ENCODE measurements around the gene CCDC146.
A peak's percentile ranks its signal among the peaks of the same experiment; 100 is the strongest.
"Not testable (repeated sequence)": the region's sequence is repeated elsewhere in the genome, so short reads cannot be mapped to it uniquely, and the experiment has no call there.

CCDC146 gene

DNA sequence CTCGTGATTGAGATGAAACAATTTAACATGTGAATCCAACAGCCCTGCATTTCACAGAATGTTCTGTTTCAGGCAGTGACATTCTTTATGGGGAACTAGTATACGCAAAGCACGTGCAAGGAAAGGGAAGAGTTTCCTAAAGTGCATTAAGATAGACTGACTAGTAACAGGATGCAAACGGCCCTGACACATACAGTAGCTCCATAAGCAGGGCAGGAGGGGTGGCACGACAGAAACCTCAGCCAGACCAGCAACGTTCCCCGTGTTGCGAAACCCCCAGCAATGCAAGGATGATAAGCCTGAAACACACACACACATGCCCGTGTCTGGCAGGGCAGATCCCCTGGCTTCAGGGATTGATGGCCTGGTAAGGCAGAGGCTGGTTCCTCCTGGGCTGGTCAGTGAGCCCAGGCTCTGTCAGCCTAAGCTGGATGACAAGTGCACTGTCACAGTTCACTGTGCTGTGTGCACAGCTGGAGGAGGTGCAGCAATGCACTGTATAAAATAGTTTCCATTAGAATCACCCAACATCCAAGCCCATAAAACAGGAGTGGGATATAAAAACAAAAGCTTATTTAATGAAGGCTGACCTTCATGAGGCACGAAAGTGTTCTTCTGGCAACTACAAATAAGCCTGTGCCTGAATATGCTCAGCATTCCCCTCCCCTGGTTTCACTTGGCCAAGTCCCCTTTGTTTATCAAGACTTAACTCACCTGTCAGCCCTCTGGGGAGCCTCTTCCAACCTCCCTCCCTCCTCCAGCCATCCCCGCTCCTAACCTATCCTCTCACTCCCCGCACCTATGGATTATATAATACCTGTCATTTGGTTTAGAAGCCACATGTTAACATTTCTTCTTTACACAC is 204.9 kb downstream of the CCDC146 start:
- no peak for DNase-seq

DNA sequence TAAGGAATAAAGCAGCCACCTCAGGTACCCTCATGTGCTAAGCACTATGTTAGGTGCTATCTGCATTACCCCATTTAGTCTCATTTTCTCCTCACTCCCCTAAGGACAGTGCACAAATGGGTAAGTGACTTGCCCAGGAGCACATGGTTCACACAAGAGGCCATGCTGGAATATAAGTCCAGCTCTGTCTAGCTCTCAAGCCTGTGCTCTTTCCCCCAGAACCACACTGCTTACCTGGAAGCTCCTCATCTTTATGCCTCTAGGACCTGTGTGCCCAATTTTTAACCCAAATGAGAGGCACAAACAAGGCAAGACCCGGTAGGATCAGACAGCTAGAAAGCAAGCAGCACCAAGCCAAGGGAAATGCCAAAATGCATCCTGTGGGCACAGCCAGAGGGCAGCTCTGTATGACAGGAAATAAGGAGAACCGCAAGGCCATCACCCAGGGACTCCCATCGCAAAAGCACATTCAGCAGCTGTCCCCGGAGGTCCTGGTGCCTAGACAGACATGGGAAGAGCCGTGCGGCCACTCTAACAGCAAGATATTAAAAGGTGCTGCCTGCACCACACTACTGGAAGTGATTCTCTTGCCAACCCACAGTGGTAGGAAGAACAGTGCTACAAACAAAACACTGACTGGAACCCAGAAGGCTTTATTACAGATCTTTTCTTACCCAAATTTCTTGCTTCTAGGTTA is 205.7 kb downstream of the CCDC146 start:
- DNase-seq = no peak

DNA sequence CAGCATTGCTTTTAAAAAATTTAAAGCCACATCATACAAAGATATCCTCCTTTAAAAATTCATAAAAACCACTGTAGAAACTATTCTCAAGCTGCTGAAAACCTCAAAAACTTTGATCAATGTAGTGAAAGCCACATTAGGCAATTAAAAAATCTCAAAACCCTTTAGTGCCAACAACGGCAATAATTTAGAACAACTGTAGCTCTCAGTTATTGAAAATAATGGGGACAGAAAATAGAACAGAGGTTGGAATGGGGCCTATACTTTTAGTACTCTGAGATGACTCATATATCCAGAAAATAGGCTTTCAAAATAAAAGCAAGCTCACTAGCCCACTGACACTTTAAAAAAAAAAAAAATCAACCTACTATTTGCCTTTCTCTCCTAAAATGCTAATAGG is 206.3 kb downstream of the CCDC146 start:
- no peak for DNase-seq

DNA sequence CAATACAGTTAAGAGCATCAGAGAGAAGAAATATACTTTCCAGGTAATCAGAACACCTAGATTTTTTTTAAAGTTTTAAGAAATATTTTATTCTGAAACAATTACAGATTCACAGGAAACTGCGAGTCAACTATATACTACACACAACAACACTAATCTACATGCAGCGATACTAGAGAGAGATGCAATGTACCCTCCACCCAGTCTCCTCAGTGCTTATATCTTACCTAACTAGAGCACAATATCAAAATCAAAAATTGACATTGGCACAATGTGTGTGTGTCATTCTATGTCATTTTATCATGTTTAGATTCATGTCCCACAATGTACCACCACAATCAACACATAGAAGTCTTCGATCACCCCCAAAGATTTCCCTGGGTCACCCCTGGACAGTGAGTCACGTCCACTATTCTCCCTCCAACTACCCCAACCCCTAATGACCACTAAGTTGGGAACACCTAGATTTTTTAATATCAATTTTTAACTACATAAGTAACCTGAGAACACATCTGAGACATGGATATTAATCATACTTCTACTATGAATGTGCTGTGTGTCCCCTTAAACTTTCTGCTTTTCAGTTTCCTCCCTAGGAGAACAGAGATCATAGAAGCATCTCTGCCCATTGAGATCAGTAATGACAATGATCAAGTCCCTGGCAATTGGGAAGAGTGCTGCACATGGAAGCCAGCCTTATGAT is 207.2 kb downstream of the CCDC146 start:
- DNase-seq = no peak

DNA sequence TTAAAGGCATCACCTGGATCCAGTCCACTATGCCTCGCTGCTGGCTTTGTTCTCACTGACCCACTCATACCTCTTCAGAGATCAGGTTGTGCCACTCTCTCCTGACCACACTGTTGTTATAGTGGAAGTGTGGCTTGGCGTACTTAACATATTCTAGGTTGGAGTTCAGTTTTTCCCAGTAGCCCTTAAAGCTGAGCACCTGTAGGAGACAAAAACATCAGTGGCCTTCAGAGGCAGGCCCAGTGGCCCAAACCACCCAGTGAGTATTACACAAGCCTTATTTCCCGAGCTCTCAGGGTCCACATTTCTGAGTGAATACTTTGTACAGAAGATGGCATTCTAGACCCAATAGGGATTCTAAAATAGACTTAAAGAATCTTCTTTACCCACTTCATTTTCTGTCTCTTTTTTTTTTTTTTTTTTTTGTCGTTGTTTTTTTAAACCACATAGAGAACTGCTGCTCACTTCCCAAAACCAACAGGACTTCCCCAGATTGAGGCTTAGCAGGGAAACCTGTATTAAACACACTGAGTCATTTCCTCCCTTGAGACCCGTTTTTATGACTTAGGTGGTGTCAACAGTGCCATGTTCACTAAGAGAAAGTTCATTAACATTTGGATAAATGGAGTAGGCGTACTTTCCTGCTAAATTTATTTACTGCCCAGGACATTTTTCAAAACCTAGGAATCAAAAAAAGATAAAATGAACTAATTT is 207.9 kb downstream of the CCDC146 start:
- DNase-seq = no peak

DNA sequence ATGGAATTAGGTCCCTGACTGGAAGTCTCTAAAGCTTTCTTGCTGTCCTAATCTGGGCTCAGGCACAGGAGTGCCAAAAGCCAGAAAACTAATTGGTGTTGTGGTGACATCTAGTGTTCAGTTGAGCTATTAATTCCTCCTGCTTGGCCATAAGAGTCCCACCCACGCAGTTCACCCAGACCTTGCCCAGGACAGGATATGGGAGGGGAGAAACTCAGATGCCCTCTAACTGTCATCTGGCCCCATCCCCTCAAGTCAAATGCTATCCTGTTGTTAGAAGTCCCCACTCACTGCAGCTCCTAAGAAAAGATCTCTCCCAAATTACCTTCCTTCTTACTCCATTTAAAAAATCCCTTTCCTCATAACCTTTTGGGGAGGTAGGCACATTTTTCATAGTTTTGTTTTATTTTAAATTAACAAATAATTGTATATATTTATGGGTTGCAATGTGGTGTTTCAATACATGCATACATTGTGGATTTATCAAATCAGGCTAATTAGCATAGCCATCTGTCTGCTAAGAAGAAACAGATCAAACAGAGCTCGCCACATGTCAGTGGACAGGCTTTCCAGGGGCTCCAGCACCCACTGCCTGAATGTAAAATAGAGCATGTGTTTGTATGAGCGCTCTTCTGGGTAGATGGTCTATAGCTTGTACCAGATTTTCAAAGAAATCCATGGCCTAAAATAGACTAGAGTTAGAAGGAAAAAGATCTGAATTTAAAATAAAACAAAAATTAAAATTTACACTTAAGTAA is 209.7 kb downstream of the CCDC146 start:
- peak in 44 of 58 donors; percentile 4 to 81 (median 31) for DNase-seq

DNA sequence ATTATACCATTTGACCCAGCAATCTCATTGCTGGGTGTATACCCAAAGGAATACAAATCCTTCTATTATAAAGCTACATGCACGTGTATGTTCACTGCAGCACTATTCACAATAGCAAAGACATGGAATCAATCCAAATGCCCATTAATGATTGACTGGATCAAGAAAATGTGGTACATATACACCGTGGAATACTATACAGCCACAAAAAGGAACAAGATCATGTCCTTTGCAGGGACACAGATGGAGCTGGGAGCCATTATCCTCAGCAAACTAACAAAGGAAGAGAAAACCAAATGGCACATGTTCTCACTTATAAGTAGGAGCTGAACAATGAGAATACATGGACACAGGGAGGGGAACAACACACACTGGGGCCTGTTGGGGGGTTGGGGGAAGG is 211.6 kb downstream of the CCDC146 start:
- not testable (repeated sequence) for DNase-seq

DNA sequence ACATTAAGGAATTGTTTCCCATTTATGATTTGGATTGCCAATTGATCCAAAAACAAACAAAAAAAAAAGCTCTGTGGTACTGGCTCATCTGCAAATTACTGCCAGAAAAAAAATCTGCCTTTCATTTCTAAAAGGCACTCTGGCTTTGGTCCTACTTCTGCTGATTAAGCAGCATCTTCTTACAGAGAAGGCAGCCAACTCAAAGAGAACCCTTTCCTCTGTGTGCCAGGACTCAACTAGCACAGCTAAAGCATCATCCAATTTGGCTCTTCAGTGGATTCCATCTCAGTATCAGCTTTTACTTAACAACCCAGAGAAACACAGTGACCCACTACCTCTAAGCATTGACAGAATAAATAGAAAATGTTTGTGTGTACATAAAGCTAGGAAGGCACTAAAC is 213.2 kb downstream of the CCDC146 start:
- DNase-seq = peak in 2 of 58 donors; percentile 15 to 16

DNA sequence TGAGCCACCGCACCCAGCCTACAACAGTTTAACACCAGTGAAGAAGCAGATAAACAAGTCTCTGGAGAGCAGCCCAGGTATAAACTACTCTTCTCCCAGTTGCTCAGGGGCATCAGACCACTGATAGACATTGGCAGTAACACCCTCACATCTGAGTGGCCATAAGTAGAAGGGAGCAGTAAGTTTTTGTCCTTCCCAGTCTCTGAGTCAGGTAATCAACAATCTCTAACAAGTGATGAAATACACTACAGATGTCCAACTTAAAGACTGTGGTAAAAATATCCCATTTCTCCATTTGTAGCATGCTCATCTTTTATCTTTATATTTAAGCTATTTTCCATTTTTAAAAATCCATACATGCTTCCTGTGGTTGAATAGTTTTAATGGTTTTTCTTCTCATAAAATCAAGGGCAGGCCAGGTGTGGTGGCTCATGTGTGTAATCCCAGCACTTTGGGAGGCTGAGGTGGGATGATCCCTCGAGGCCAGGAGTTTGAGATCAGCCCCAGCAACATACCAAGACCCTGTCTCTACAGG is 215.1 kb downstream of the CCDC146 start:
- no peak for DNase-seq

DNA sequence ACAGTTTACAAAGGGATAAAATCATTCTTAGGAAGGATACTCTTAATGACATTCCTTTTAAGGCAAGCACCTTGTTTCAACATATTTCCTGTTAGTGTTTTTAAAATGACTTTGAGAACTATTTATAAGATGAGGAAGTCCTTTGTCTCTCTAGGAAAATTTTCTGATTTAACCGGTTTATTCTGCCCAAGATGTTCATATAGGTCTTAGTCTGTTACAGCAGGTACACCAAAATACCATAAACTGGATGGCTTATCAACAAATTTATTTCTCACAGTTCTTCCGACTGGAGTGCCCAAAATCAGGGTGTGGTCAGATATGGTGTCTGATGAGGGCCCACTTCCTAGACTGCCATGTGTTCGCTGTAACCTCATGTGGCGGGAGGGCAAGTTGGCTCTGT is 215.8 kb downstream of the CCDC146 start:
- no peak for DNase-seq

DNA sequence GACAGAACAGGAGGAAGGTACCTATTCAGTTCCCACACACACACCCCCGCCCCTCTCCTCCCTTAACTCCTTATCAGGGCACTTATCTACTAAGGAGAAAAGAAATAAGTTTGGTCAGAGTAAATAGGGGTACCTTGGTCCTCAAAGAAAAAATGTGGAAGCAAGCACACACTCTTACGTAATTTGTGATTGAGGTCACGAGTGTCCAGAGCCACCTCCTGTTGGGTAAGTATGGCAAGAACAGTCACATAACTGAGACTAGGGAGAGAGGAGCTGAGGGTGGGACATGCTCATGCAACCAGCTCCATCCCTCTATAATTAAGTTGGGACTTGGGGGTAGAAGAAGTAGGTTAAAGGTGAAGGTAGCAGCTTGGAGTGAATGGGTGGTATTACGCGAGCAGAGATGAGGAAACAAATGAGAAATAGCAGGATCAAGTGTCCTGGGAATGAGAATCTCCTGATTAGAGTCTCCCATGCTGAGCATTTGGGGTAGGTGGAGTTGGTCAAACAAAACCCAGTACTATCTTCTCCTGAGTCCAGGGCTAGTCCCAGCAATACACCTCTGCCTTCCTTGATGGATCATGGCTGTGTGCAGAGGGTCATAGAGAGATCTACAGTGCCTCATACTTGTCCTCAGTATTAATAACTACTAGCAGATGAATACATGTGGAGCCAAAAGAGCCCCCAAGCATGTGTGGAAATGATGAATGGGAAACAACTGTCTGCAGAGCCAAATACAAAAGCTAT is 216.6 kb downstream of the CCDC146 start:
- no peak for DNase-seq

DNA sequence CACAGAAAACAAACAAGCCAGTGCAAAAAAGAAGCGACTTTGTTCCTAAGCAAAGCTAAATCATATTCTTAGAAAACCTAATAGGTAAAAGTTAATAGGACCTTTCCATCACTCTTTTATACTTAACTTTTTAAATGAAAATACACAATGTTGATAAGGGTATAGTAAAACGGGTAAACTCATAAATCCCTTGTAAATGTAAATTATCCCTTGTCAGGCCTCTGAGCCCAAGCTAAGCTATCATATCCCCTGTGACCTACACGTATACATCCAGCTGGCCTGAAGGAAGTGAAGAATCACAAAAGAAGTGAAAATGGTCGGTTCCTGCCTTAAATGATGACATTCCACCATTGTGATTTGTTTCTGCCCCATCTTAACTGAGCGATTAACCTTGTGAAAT is 217.3 kb downstream of the CCDC146 start:
- no peak for DNase-seq
